Lower leg skin (tissue), 4 donors: ENCODE results near the gene EPS8L1. TPM values are rescaled to one million over a fixed set of nuclear protein-coding genes. Genes with fewer than 3 reads are reported as not detected.

Experiments
- DNase-seq, 2 donors: peaks; one replicate each; pipeline ENCODE4 v3.0.0-alpha.2; 2019; ENCODE audit warnings: low spot score in 2 of 2
- H3K4me3 ChIP-seq: fragments of 200-600 bp; sonication (generic); 2 replicates; pipeline ENCODE4 v1.5.1; 2017; ENCODE audit warnings: mild to moderate bottlenecking, low read depth; ENCODE audit not compliant: poor library complexity, severe bottlenecking
- CTCF ChIP-seq, 3 donors: fragments of 450-650 bp; IDR thresholded peaks; one replicate each; pipeline ENCODE4 v1.5.1; 2016; ENCODE audit warnings: antibody characterized with exemption in 3 of 3, mild to moderate bottlenecking in 3 of 3, moderate library complexity in 2 of 3
- POLR2A ChIP-seq, 2 donors: fragments of 450-650 bp; IDR thresholded peaks; one replicate each; pipeline ENCODE4 v1.6.1; 2016 to 2017; ENCODE audit warnings: antibody characterized with exemption in 2 of 2, mild to moderate bottlenecking in 1 of 2, moderate library complexity in 1 of 2
- WGBS, 2 donors: methylation state at CpG; one replicate each; pipeline ENCODE4 v1.1.5; 2018; 5-methylcytosine and 5-hydroxymethylcytosine counted together
- intact Hi-C: fragments of 100-400 bp; cut with DNase I; formaldehyde crosslinking; loops from one replicate; pipeline ENCODE4 v1.15.0; 2023; ENCODE audit warnings: low total_unique reads
- total RNA-seq, 4 donors: library from RNA; depleted of rRNA; stranded (reverse); fragments of >200 nt; gene quantifications; one replicate each; pipeline ENCODE4 v1.1.0, GENCODE V29; 2016

Gene EPS8L1
- total RNA-seq, 4 donors from 2014 or later: 394 to 678 (median 540) TPM

- intact Hi-C loops: no loop called here
- WGBS, 2 donors: 66 to 90% methylated on average over 11 of the region's 11 CpGs
- no peak overlapping the region for H3K4me3 ChIP-seq
- TF ChIP-seq POLR2A (IDR thresholded peaks at IDR 0.05): no peak
- no peak for TF ChIP-seq CTCF (IDR thresholded peaks at IDR 0.05)
- no peak for DNase-seq
Measured at GRCh38 chr19:55042688-55043087, 33.0 kb upstream of the EPS8L1 start.

GRCh38 chr19:55044286-55044685, 31.4 kb upstream of the EPS8L1 start:
- TF ChIP-seq POLR2A (IDR thresholded peaks at IDR 0.05): no peak
- TF ChIP-seq CTCF (IDR thresholded peaks at IDR 0.05): no peak
- DNase-seq: no peak
- intact Hi-C loops: no loop called here
- H3K4me3 ChIP-seq: no peak overlapping the region
- WGBS, 2 donors: 90 to 92% methylated on average over 5 of the region's 5 CpGs

GRCh38 chr19:55044771-55045716, 30.6 kb upstream of the EPS8L1 start:
- H3K4me3 ChIP-seq: no peak overlapping the region
- DNase-seq: no peak
- TF ChIP-seq CTCF (IDR thresholded peaks at IDR 0.05): no peak
- TF ChIP-seq POLR2A (IDR thresholded peaks at IDR 0.05): no peak
- intact Hi-C loops: no loop called here
- WGBS, 2 donors: 94 to 96% methylated on average over 22 to 26 of the region's 30 CpGs

GRCh38 chr19:55046975-55047622, 28.6 kb upstream of the EPS8L1 start:
- no peak for DNase-seq
- WGBS, 2 donors: 86 to 90% methylated on average over 17 of the region's 17 CpGs
- no peak for TF ChIP-seq POLR2A (IDR thresholded peaks at IDR 0.05)
- no peak for TF ChIP-seq CTCF (IDR thresholded peaks at IDR 0.05)
- no peak overlapping the region for H3K4me3 ChIP-seq
- intact Hi-C loops: no loop called here

- intact Hi-C loops: no loop called here
- no peak overlapping the region for H3K4me3 ChIP-seq
- WGBS, 2 donors: 91 to 96% methylated on average over 11 to 12 of the region's 12 CpGs
- DNase-seq: no peak
- TF ChIP-seq CTCF (IDR thresholded peaks at IDR 0.05): no peak
Measured at GRCh38 chr19:55047951-55048350, 27.7 kb upstream of the EPS8L1 start.
